Mesenchymal stem cell (in vitro differentiated cells and primary cell): ENCODE results near the gene APOA4. TPM values are rescaled to one million over a fixed set of nuclear protein-coding genes. Genes with fewer than 3 reads are reported as not detected.
A peak's percentile ranks its signal among the peaks of the same experiment; 100 is the strongest.

Experiments
- DNase-seq: peaks from one replicate; pipeline ENCODE4 v3.0.0-alpha.2; 2013
- H2AFZ ChIP-seq: one replicate; pipeline ENCODE4 v1.6.1; 2013; ENCODE audit warnings: low read depth, mild to moderate bottlenecking, control low read depth, inconsistent platforms, low read length, moderate library complexity
- H2AK5ac ChIP-seq: 2 replicates; pipeline ENCODE4 v1.6.1; 2013; ENCODE audit warnings: low read length, moderate library complexity, mild to moderate bottlenecking, inconsistent platforms; ENCODE audit not compliant: severe bottlenecking
- H2BK120ac ChIP-seq: one replicate; pipeline ENCODE4 v1.6.1; 2013; ENCODE audit warnings: low read depth, mild to moderate bottlenecking, inconsistent platforms, low read length, moderate library complexity
- H2BK12ac ChIP-seq, 2 experiments: one replicate each; pipeline ENCODE4 v1.6.1; 2013; ENCODE audit warnings: inconsistent platforms in 2 of 2, low read length in 2 of 2, mild to moderate bottlenecking in 2 of 2, moderate library complexity in 2 of 2, control low read depth in 1 of 2
- H2BK15ac ChIP-seq: one replicate; pipeline ENCODE4 v1.6.1; 2013; ENCODE audit warnings: mild to moderate bottlenecking, low read depth, inconsistent platforms; ENCODE audit not compliant: poor library complexity, severe bottlenecking
- H2BK5ac ChIP-seq: 2 replicates; pipeline ENCODE4 v1.6.1; 2013; ENCODE audit warnings: low read depth, mild to moderate bottlenecking, low read length, control low read depth, inconsistent platforms; ENCODE audit not compliant: poor library complexity, severe bottlenecking
- H3K14ac ChIP-seq, 2 experiments: one replicate each; pipeline ENCODE4 v1.6.1; 2013; ENCODE audit warnings: inconsistent platforms in 2 of 2, low read length in 2 of 2, control low read depth in 1 of 2, mild to moderate bottlenecking in 1 of 2, moderate library complexity in 1 of 2
- H3K18ac ChIP-seq, 2 experiments: one replicate each; pipeline ENCODE4 v1.6.1; 2013; ENCODE audit warnings: inconsistent platforms in 2 of 2, low read length in 2 of 2, control low read depth in 1 of 2, low read depth in 1 of 2, mild to moderate bottlenecking in 1 of 2
- H3K23ac ChIP-seq, 2 experiments: one replicate each; pipeline ENCODE4 v1.6.1; 2013; ENCODE audit warnings: inconsistent platforms in 2 of 2, low read length in 2 of 2, mild to moderate bottlenecking in 2 of 2, moderate library complexity in 2 of 2, control low read depth in 1 of 2
- H3K27ac ChIP-seq: 2 replicates; pipeline ENCODE4 v1.5.1; 2013; ENCODE audit warnings: mild to moderate bottlenecking, moderate library complexity, low read length, control low read depth, inconsistent platforms; ENCODE audit not compliant: poor library complexity, severe bottlenecking
- H3K27me3 ChIP-seq, 2 experiments: 2 replicates each; pipeline versions ENCODE4 v1.6.1 to v1.7.0; 2013; ENCODE audit warnings: low read length in 2 of 2, mild to moderate bottlenecking in 2 of 2, moderate library complexity in 2 of 2, control low read depth in 1 of 2, inconsistent platforms in 1 of 2; ENCODE audit not compliant: control insufficient read depth in 1 of 2, insufficient read depth in 1 of 2
- H3K36me3 ChIP-seq, 2 experiments: 2 replicates each; pipeline versions ENCODE4 v1.6.1 to v1.7.0; 2013; ENCODE audit warnings: low read length in 2 of 2, control low read depth in 1 of 2, inconsistent platforms in 1 of 2, low read depth in 1 of 2, mild to moderate bottlenecking in 1 of 2; ENCODE audit not compliant: insufficient read depth in 2 of 2, control insufficient read depth in 1 of 2
- H3K4ac ChIP-seq, 2 experiments: one replicate each; pipeline ENCODE4 v1.6.1; 2013; ENCODE audit warnings: inconsistent platforms in 2 of 2, low read length in 2 of 2, mild to moderate bottlenecking in 2 of 2, moderate library complexity in 2 of 2, control low read depth in 1 of 2, low read depth in 1 of 2
- H3K4me1 ChIP-seq: 2 replicates; pipeline ENCODE4 v1.6.1; 2013; ENCODE audit warnings: low read depth, low read length, control low read depth; ENCODE audit not compliant: control insufficient read depth, insufficient read depth
- H3K4me2 ChIP-seq: 2 replicates; pipeline ENCODE4 v1.6.1; 2013; ENCODE audit warnings: low read length, mild to moderate bottlenecking, inconsistent platforms; ENCODE audit not compliant: poor library complexity, severe bottlenecking
- H3K4me3 ChIP-seq, 2 experiments: 2 replicates each; pipeline versions ENCODE4 v1.5.1 to v1.7.0; 2013; ENCODE audit warnings: low read length in 2 of 2, mild to moderate bottlenecking in 2 of 2, control low read depth in 1 of 2, low read depth in 1 of 2; ENCODE audit not compliant: insufficient read depth in 1 of 2
- H3K79me1 ChIP-seq: replicated peaks from 2 replicates; pipeline ENCODE4 v1.6.1; 2013; ENCODE audit warnings: mild to moderate bottlenecking, control low read depth, low read length, inconsistent platforms; ENCODE audit not compliant: poor library complexity, severe bottlenecking
- H3K9ac ChIP-seq: 2 replicates; pipeline ENCODE4 v1.7.0; 2013; ENCODE audit warnings: mild to moderate bottlenecking, low read length, moderate library complexity
- H3K9me3 ChIP-seq: 2 replicates; pipeline ENCODE4 v1.7.0; 2013; ENCODE audit warnings: mild to moderate bottlenecking, low read length; ENCODE audit not compliant: control insufficient read depth
- H4K8ac ChIP-seq: one replicate; pipeline ENCODE4 v1.6.1; 2013; ENCODE audit warnings: inconsistent platforms, mild to moderate bottlenecking, low read length, moderate library complexity
- H4K91ac ChIP-seq: one replicate; pipeline ENCODE4 v1.6.1; 2013; ENCODE audit warnings: mild to moderate bottlenecking, low read length, inconsistent platforms
- WGBS: methylation state at CpG from one replicate; pipeline ENCODE4 v1.1.7; 2013; ENCODE audit warnings: mixed read lengths; 5-methylcytosine and 5-hydroxymethylcytosine counted together
- polyA plus RNA-seq, 2 experiments: library from polyadenylated mRNA; stranded (reverse); fragments of 200-250 nt; gene quantifications; one replicate each; pipeline ENCODE4 v1.2.3, GENCODE V29; 2013

The APOA4 gene
- not detected for polyA plus RNA-seq (2013, experiment 1 of 2)
- not detected for polyA plus RNA-seq (2013, experiment 2 of 2)

GRCh38 chr11:116823031-116823843 lies at the start of gene APOA4:
TSS of gene APOA4 (minus strand) at chr11:116823304. CDS start at chr11:116823191, 113 bp downstream.
- Histone ChIP-seq H3K27me3 (peaks cover 0 to 34% of the 10 kb centered on the region in 2 experiments), H2AK5ac (no peak within 1 kb of the TSS), H3K9me3 (no peaks in the 10 kb centered on the region), H2BK5ac (no peak within 1 kb of the TSS), H3K14ac (no peak within 1 kb of the TSS), H3K18ac (no peak within 1 kb of the TSS), H3K9ac (no peak within 1 kb of the TSS), H3K4ac (no peak within 1 kb of the TSS), H3K4me3 (no peak within 1 kb of the TSS), H3K27ac (no peak within 1 kb of the TSS), H3K36me3 (peaks cover 0 to 8% of the 10 kb centered on the region in 2 experiments), H2AFZ (peak within 1 kb of the TSS; percentile 5), H2BK15ac (no peak within 1 kb of the TSS), H2BK120ac (no peak within 1 kb of the TSS), H2BK12ac (no peak within 1 kb of the TSS), H4K91ac (no peak within 1 kb of the TSS), H3K23ac (no peak within 1 kb of the TSS), H3K4me1 (peaks cover 2% of the 10 kb centered on the region), H3K79me1 (no peaks in the 10 kb centered on the region), H4K8ac (peak within 1 kb of the TSS; percentile 7), H3K4me2 (no peak within 1 kb of the TSS)
- WGBS = 84% methylated on average over 15 of the region's 16 CpGs
- DNase-seq = no peak

GRCh38 chr11:116871248-116871647 lies 48.1 kb upstream of the APOA4 start:
- Histone ChIP-seq H3K14ac (no peak overlapping the region), H3K79me1 (peaks cover 2% of the 10 kb centered on the region), H2AK5ac (no peak overlapping the region), H2AFZ (no peak overlapping the region), H3K4ac (no peak overlapping the region), H4K91ac (no peak overlapping the region), H3K23ac (no peak overlapping the region), H4K8ac (no peak overlapping the region), H2BK12ac (no peak overlapping the region), H2BK5ac (no peak overlapping the region), H3K27ac (no peak overlapping the region), H2BK15ac (no peak overlapping the region), H2BK120ac (no peak overlapping the region), H3K4me2 (no peak overlapping the region), H3K27me3 (no peaks in the 10 kb centered on the region), H3K9me3 (no peaks in the 10 kb centered on the region), H3K9ac (peak overlapping the region; percentile 66), H3K36me3 (peaks cover 18 to 81% of the 10 kb centered on the region in 2 experiments), H3K18ac (peak overlapping the region in 1 of 2 experiments; percentile 68), H3K4me1 (no peaks in the 10 kb centered on the region), H3K4me3 (peak overlapping the region in 1 of 2 experiments; percentile 3)
- peak; percentile 69 for DNase-seq
- WGBS = 21% methylated on average over 3 of the region's 3 CpGs

DNA sequence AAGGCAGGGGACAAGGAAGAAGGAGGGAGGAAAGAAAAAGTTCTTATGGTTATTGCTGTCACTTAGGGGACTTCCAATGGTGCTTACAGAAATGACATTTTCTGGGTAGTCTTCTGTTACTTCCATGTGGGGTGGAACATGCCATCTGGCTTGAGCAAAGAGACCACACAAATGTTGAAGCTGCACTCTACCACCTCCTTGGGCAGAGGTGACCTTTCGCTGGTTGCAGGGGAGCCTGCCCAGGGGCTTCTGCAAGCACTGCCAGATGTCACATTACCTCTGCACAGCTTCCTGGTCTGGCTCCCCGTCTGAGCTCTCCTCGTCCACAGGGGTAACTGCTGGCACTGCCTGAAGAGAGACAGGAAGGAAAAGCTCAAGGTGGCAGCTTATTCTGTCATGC lies 47.0 kb upstream of the APOA4 start:
- Histone ChIP-seq H3K4me1 (no peaks in the 10 kb centered on the region), H3K27ac (no peak overlapping the region), H2BK120ac (no peak overlapping the region), H3K4ac (no peak overlapping the region), H3K4me3 (no peak overlapping the region), H2AFZ (no peak overlapping the region), H2AK5ac (no peak overlapping the region), H2BK12ac (no peak overlapping the region), H3K23ac (no peak overlapping the region), H2BK5ac (no peak overlapping the region), H3K4me2 (no peak overlapping the region), H2BK15ac (no peak overlapping the region), H3K9ac (no peak overlapping the region), H3K9me3 (no peaks in the 10 kb centered on the region), H3K36me3 (peaks cover 16 to 69% of the 10 kb centered on the region in 2 experiments), H3K18ac (no peak overlapping the region), H4K8ac (no peak overlapping the region), H3K27me3 (no peaks in the 10 kb centered on the region), H4K91ac (no peak overlapping the region), H3K79me1 (peaks cover 2% of the 10 kb centered on the region), H3K14ac (no peak overlapping the region)
- WGBS = 96% methylated on average over 3 of the region's 3 CpGs
- DNase-seq = no peak

- no peak overlapping the region for H2BK120ac ChIP-seq
- H3K4ac ChIP-seq = no peak overlapping the region
- peaks cover 2% of the 10 kb centered on the region for H3K79me1 ChIP-seq
- H3K23ac ChIP-seq = no peak overlapping the region
- H2BK12ac ChIP-seq = no peak overlapping the region
- H2AK5ac ChIP-seq = no peak overlapping the region
- H4K8ac ChIP-seq = no peak overlapping the region
- no peak overlapping the region for H3K4me3 ChIP-seq
- H3K9ac ChIP-seq = no peak overlapping the region
- no peaks in the 10 kb centered on the region for H3K27me3 ChIP-seq
- H3K9me3 ChIP-seq = no peaks in the 10 kb centered on the region
- no peak overlapping the region for H3K4me2 ChIP-seq
- no peaks in the 10 kb centered on the region for H3K4me1 ChIP-seq
- H3K27ac ChIP-seq = no peak overlapping the region
- H2BK15ac ChIP-seq = no peak overlapping the region
- no peak overlapping the region for H3K18ac ChIP-seq
- 99% methylated on average over 3 of the region's 4 CpGs for WGBS
- H2AFZ ChIP-seq = no peak overlapping the region
- no peak overlapping the region for H3K14ac ChIP-seq
- H4K91ac ChIP-seq = no peak overlapping the region
- H3K36me3 ChIP-seq = peaks cover 13 to 67% of the 10 kb centered on the region in 2 experiments
- DNase-seq = no peak
- H2BK5ac ChIP-seq = no peak overlapping the region
These were observed 46.5 kb upstream of the APOA4 start for GRCh38 chr11:116869610-116870009.
